GM23248 (cell line): ENCODE results near the gene HYKK. TPM values are rescaled to one million over a fixed set of nuclear protein-coding genes. Genes with fewer than 3 reads are reported as not detected.
"Not testable (repeated sequence)": the region's sequence is repeated elsewhere in the genome, so short reads cannot be mapped to it uniquely, and the experiment has no call there.

Source experiments
- DNase-seq: peaks from one replicate; pipeline ENCODE4 v3.0.0-alpha.2; 2015
- H2AFZ ChIP-seq: fragments of 200-600 bp; sonication (generic); 2 replicates; pipeline ENCODE4 v1.6.1; 2016; ENCODE audit warnings: antibody characterized with exemption
- H3F3A ChIP-seq: fragments of 200-600 bp; sonication (generic); 2 replicates; pipeline ENCODE4 v1.6.1; 2016; ENCODE audit warnings: mild to moderate bottlenecking, antibody characterized with exemption, mixed run types; ENCODE audit not compliant: insufficient read depth
- H3K27ac ChIP-seq: fragments of 200-600 bp; sonication (generic); 2 replicates; pipeline ENCODE4 v1.5.1; 2016; ENCODE audit warnings: mild to moderate bottlenecking
- H3K27me3 ChIP-seq: fragments of 200-600 bp; sonication (generic); replicated peaks from 2 replicates; pipeline ENCODE4 v1.6.1; 2016; ENCODE audit warnings: mild to moderate bottlenecking; ENCODE audit not compliant: insufficient read depth
- H3K36me3 ChIP-seq: fragments of 200-600 bp; sonication (generic); 2 replicates; pipeline ENCODE4 v1.6.1; 2016; ENCODE audit warnings: low read depth, mild to moderate bottlenecking
- H3K4me1 ChIP-seq: fragments of 200-600 bp; sonication (generic); 2 replicates; pipeline ENCODE4 v1.6.1; 2016; ENCODE audit warnings: mild to moderate bottlenecking; ENCODE audit not compliant: insufficient read depth
- H3K4me2 ChIP-seq: fragments of 200-600 bp; sonication (generic); one replicate; pipeline ENCODE4 v1.6.1; 2016; ENCODE audit warnings: mild to moderate bottlenecking; ENCODE audit not compliant: unreplicated experiment
- H3K4me3 ChIP-seq: fragments of 200-600 bp; sonication (generic); 2 replicates; pipeline ENCODE4 v1.5.1; 2016; ENCODE audit warnings: mild to moderate bottlenecking
- H3K79me2 ChIP-seq: fragments of 200-600 bp; sonication (generic); 2 replicates; pipeline ENCODE4 v1.6.1; 2016; ENCODE audit warnings: mild to moderate bottlenecking; ENCODE audit not compliant: insufficient read depth
- H3K9ac ChIP-seq: fragments of 200-600 bp; sonication (generic); 2 replicates; pipeline ENCODE4 v1.6.1; 2016; ENCODE audit warnings: mild to moderate bottlenecking
- H3K9me2 ChIP-seq: fragments of 200-600 bp; sonication (generic); 2 replicates; pipeline ENCODE4 v1.6.1; 2016; ENCODE audit warnings: mixed run types, mild to moderate bottlenecking, moderate library complexity; ENCODE audit not compliant: insufficient read depth
- H3K9me3 ChIP-seq: fragments of 200-600 bp; sonication (generic); one replicate; pipeline ENCODE4 v1.6.1; 2017; ENCODE audit warnings: low read depth
- H4K20me1 ChIP-seq: fragments of 200-600 bp; sonication (generic); 2 replicates; pipeline ENCODE4 v1.6.0; 2016; ENCODE audit not compliant: insufficient read depth
- EZH2 ChIP-seq: fragments of 200-600 bp; sonication (generic); IDR thresholded peaks from 2 replicates; pipeline ENCODE4 v1.6.1; 2018; ENCODE audit warnings: antibody characterized with exemption, mild to moderate bottlenecking; ENCODE audit not compliant: insufficient read depth, poor library complexity, severe bottlenecking
- EZH2phosphoT487 ChIP-seq: fragments of 200-600 bp; sonication (generic); IDR thresholded peaks from 2 replicates; pipeline ENCODE4 v1.6.1; 2018; ENCODE audit warnings: antibody characterized with exemption, moderate library complexity, mild to moderate bottlenecking, low read depth; ENCODE audit not compliant: insufficient read depth
- WGBS, 2 experiments: methylation state at CpG; one replicate each; pipeline ENCODE4 v1.1.6; 2015 to 2017; ENCODE audit warnings: low lambda C conversion rate in 2 of 2, low coverage in 1 of 2; ENCODE audit errors: missing lambda C conversion rate in 2 of 2; 5-methylcytosine and 5-hydroxymethylcytosine counted together
- in situ Hi-C: fragments of 300-500 bp; cut with MboI; formaldehyde crosslinking; loops from 2 replicates; pipeline ENCODE4 v1.15.0; 2020
- polyA plus RNA-seq: library from polyadenylated mRNA; unstranded; fragments of >200 nt; fragmentation: Nextera tagmentation; extraction: Ambion mirVana; gene quantifications from 2 replicates; pipeline ENCODE4 v1.2.1, GENCODE V29; 2016
- total RNA-seq: library from RNA; depleted of rRNA; stranded (reverse); fragments of >200 nt; shearing (Covaris generic); gene quantifications from 2 replicates; pipeline ENCODE4 v1.2.3, GENCODE V29; 2014

The HYKK gene
- total and polyA plus RNA-seq, 2 experiments from 2014 or later = 2.4 to 3.9 TPM

DNA sequence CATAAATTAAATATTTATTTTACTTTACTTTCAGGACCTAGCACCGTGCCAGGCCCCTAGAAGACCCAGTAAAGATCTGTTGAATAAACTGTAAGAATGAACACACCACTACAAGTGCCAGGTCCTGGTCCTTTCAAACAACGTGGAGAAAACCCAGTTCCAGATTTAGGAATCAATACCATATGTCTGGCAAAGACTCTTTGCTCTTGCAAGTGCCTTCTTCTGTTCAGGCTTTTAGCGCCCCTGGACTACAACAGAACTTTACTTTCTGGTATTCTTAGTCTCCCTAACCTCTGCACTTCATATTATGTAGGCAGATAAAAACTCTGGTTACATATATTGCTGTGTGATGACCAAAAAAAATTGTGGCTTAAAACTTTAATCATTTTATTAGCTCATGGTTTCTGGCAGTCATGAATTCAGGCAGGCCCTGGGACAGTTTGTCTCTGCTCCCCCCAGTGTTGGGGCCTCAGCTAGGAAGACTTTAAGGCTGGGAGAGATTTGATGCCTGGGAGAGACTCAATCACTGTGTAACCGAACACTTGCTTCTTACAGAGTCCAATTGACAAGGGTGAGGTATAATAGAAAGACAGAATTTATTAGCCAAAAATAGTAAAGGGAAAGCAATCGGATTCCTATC, 30.0 kb downstream of the HYKK start:
- in situ Hi-C loops = no loop called here
- 18 to 20% methylated on average over 5 of the region's 5 CpGs for WGBS, 2 experiments
- H3K9me2 ChIP-seq = no peaks in the 10 kb centered on the region
- TF ChIP-seq EZH2phosphoT487 (no peak), EZH2 (no peak)
- H3K36me3 ChIP-seq = peaks cover 4% of the 10 kb centered on the region; the same call in 1 of the 2 replicates
- H3K9ac ChIP-seq = no peak overlapping the region
- H3K27ac ChIP-seq = no peak overlapping the region
- H3K79me2 ChIP-seq = peaks cover 19% of the 10 kb centered on the region
- H3K4me2 ChIP-seq = no peak overlapping the region
- H3F3A ChIP-seq = no peaks in the 10 kb centered on the region
- peaks cover 9% of the 10 kb centered on the region for H3K4me1 ChIP-seq
- no peak overlapping the region for H2AFZ ChIP-seq
- no peaks in the 10 kb centered on the region for H3K27me3 ChIP-seq
- H4K20me1 ChIP-seq = no peaks in the 10 kb centered on the region
- no peaks in the 10 kb centered on the region for H3K9me3 ChIP-seq
- H3K4me3 ChIP-seq = no peak overlapping the region
- no peak for DNase-seq

DNA sequence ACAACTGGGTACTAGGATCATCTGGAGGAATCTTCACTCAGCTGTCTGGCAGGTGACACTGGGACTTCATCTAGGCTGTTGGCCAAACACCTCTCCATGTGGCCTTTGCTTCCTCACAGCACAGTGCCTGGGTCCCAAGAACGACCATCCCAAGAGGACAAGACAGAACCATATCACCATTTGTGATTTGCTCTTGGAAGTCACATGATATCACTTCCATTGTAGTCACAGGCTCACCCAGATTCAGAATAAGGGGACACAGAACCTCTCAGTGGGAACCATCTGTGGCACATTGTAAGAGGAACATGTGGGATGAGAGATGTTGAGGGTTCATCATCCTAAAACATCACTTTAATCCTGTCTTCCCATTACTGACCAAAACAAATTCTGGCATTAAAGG, 31.0 kb downstream of the HYKK start:
- no peak for DNase-seq
- peaks cover 29% of the 10 kb centered on the region for H3K79me2 ChIP-seq
- no peaks in the 10 kb centered on the region for H4K20me1 ChIP-seq
- peaks cover 7% of the 10 kb centered on the region; the same call in 1 of the 2 replicates for H3K36me3 ChIP-seq
- H3K4me3 ChIP-seq = no peak overlapping the region
- in situ Hi-C loops = no loop called here
- 81 to 82% methylated on average over 1 of the region's 1 CpG for WGBS, 2 experiments
- no peaks in the 10 kb centered on the region for H3K9me3 ChIP-seq
- H3K9me2 ChIP-seq = no peaks in the 10 kb centered on the region
- H3K4me2 ChIP-seq = no peak overlapping the region
- H3F3A ChIP-seq = no peaks in the 10 kb centered on the region
- H3K27ac ChIP-seq = no peak overlapping the region
- H3K4me1 ChIP-seq = peaks cover 9% of the 10 kb centered on the region
- TF ChIP-seq EZH2phosphoT487 (no peak), EZH2 (no peak)
- H3K27me3 ChIP-seq = no peaks in the 10 kb centered on the region
- H2AFZ ChIP-seq = no peak overlapping the region
- H3K9ac ChIP-seq = no peak overlapping the region

DNA sequence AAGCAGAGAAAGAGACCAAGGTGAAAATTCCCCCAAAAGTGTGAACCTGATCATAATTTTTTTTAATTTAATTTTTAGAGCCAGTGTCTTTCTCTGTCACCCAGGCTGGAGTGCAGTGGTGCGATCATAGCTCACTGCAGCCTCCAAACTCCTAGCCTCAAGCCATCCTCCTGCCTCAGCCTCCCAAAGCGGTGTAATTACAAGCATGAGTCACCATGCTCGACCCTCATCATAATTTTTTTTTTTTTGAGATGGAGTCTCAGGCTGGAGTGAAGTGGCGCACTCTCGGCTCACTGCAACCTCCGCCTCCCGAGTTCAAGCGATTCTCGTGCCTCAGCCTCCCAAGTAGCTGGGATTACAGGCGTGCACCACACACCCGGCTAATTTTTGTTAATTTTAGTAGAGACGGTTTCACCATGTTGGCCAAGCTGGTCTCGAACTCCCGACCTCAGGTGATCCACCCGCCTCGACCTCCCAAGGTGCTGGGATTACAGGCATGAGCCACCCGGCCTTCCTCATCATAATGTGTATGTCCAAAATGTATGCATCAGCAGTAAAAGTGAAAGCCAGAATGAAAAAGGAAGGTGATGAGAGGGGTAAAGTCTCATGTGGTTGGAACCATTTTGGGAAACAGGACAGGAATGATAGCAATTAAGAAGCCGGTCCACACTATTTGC, 32.2 kb downstream of the HYKK start:
- H3K9me3 ChIP-seq, in situ Hi-C loops, H4K20me1 ChIP-seq, H3K4me1 ChIP-seq, H3K9me2 ChIP-seq, H3K27me3 ChIP-seq, H3F3A ChIP-seq, DNase-seq: not testable (repeated sequence)
- peaks cover 15% of the 10 kb centered on the region; the same call in 1 of the 2 replicates for H3K36me3 ChIP-seq
- peak overlapping the region; percentile 84 for H3K4me3 ChIP-seq
- H3K27ac ChIP-seq = peak overlapping the region; percentile 81
- H3K9ac ChIP-seq = peak overlapping the region; percentile 89
- H3K79me2 ChIP-seq = peaks cover 36% of the 10 kb centered on the region
- WGBS, 2 experiments = 83 to 84% methylated on average over 14 to 18 of the region's 18 CpGs
- H3K4me2 ChIP-seq = peak overlapping the region; percentile 86
- H2AFZ ChIP-seq = peak overlapping the region; percentile 84

DNA sequence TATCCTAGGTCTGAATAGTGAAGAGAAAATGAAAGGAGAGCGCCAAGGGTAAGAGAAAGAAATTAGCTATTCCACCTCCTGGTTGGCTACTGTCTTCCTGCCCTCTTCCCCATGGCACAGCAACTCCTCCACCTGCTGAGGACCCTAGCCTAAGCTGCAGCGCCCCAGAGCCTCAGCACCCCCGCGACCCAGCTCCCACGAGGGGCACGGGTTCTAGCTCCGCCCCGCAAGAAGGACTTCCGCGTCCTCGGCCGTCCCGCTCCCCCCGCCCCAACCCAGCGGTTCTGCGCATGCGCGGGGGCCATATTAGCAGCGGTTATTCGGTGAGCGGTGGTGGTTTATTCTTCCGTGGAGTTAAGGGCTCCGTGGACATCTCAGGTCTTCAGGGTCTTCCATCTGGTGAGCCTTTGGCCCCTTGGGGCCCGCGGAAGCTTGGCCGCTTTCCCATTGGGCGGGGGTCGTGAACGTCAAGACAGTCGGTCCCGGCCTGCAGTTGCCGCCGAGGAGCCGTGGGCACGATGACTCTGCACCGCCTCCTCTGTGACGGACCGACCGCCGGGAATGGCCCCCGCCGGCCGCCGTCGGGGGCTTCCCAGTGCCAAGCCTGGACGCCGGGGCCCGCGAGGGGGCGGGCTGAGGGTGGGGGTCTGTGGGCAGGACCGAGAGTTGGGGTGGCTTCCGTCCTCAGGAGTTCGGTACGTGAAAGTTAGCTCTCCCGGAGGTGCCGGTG, 32.9 kb downstream of the HYKK start, which contains the start of gene PSMA4:
TSS of gene PSMA4 (plus strand) at position 304 of the 730 bp plus-strand sequence. CDS start 1,484 bp downstream, outside the sequence.
- H3K4me3 ChIP-seq = peak within 1 kb of the TSS; percentile 84
- H4K20me1 ChIP-seq = no peaks in the 10 kb centered on the region
- peak within 1 kb of the TSS; percentile 86 for H3K4me2 ChIP-seq
- H3K27ac ChIP-seq = peak within 1 kb of the TSS; percentile 81
- peaks cover 22% of the 10 kb centered on the region; the same call in 1 of the 2 replicates for H3K36me3 ChIP-seq
- H2AFZ ChIP-seq = peak within 1 kb of the TSS; percentile 84
- DNase-seq = peak; percentile 90
- H3F3A ChIP-seq = no peaks in the 10 kb centered on the region
- no peaks in the 10 kb centered on the region for H3K9me3 ChIP-seq
- in situ Hi-C loops = no loop called here
- H3K9ac ChIP-seq = peak within 1 kb of the TSS; percentile 89
- H3K4me1 ChIP-seq = peaks cover 9% of the 10 kb centered on the region
- peaks cover 43% of the 10 kb centered on the region for H3K79me2 ChIP-seq
- no peaks in the 10 kb centered on the region for H3K9me2 ChIP-seq
- WGBS, 2 experiments = 0 to 2% methylated on average over 45 to 50 of the region's 56 CpGs
- TF ChIP-seq EZH2phosphoT487 (no peak), EZH2 (no peak)
- H3K27me3 ChIP-seq = no peaks in the 10 kb centered on the region
